Measurements from ENCODE around the gene MNAT1. TPM values are rescaled to one million over a fixed set of nuclear protein-coding genes. Genes with fewer than 3 reads are reported as not detected.

The MNAT1 gene
- polyA plus RNA-seq, 1 of the 3 experiments (the other 2 are of a cell fraction) = 38.9 TPM

GRCh38 chr14:60945984-60946383, 211.4 kb downstream of the MNAT1 start:
- ChIA-PET POLR2A (no interaction called here), CTCF (no interaction called here)
- Histone ChIP-seq H3F3A (replicated peaks; ENCODE audit: insufficient read depth) (no peaks in the 10 kb centered on the region), H3K27ac (ENCODE audit: low read depth in 2 of 2, low read length in 1 of 2) (no peak overlapping the region), H3K9me3 (0 out of 2 replicates have a peak, but pooled peaks cover 2% of the 10 kb centered on the region), H3K4me3 (ENCODE audit: low read depth in 2 of 2, low read length in 1 of 2) (no peak overlapping the region), H3K4me1 (ENCODE audit: control insufficient read depth in 1 of 2, insufficient read depth in 2 of 2, low read depth in 1 of 2, low read length in 1 of 2) (peaks cover 12 to 13% of the 10 kb centered on the region in 2 experiments; a peak in 3 of 4 replicates), H3K4me2 (no peak overlapping the region), H2AFZ (ENCODE audit: low read depth) (no peak overlapping the region), H4K20me1 (ENCODE audit: insufficient read depth) (no peaks in the 10 kb centered on the region), H3K9ac (no peak overlapping the region), H3K36me3 (replicated peaks in 1 of 2; ENCODE audit: control insufficient read depth in 1 of 2, insufficient read depth in 2 of 2, low read length in 1 of 2) (peaks cover 0 to 3% of the 10 kb centered on the region in 2 experiments), H3K27me3 (ENCODE audit: insufficient read depth) (no peaks in the 10 kb centered on the region), H3K79me2 (ENCODE audit: insufficient read depth) (peaks cover 18% of the 10 kb centered on the region; the same call in 1 of the 2 replicates), H3K9me2 (no peaks in the 10 kb centered on the region)
- TF ChIP-seq NRF1 (IDR thresholded peaks at IDR 0.05; ENCODE audit: low read depth, low read length) = no peak
- no peak for TF ChIP-seq RCOR1 (IDR thresholded peaks at IDR 0.05; ENCODE audit: low read length)
- TF ChIP-seq GABPA (IDR thresholded peaks at IDR 0.05; ENCODE audit: low read depth) = no peak
- TF ChIP-seq TCF12 (IDR thresholded peaks at IDR 0.05) = no peak
- no peak for TF ChIP-seq FOSL2 (IDR thresholded peaks at IDR 0.05; ENCODE audit: borderline replicate concordance, low read depth)
- TF ChIP-seq SMC3 (IDR thresholded peaks at IDR 0.05; ENCODE audit: low read depth, low read length) = no peak
- TF ChIP-seq, protein P1, sequence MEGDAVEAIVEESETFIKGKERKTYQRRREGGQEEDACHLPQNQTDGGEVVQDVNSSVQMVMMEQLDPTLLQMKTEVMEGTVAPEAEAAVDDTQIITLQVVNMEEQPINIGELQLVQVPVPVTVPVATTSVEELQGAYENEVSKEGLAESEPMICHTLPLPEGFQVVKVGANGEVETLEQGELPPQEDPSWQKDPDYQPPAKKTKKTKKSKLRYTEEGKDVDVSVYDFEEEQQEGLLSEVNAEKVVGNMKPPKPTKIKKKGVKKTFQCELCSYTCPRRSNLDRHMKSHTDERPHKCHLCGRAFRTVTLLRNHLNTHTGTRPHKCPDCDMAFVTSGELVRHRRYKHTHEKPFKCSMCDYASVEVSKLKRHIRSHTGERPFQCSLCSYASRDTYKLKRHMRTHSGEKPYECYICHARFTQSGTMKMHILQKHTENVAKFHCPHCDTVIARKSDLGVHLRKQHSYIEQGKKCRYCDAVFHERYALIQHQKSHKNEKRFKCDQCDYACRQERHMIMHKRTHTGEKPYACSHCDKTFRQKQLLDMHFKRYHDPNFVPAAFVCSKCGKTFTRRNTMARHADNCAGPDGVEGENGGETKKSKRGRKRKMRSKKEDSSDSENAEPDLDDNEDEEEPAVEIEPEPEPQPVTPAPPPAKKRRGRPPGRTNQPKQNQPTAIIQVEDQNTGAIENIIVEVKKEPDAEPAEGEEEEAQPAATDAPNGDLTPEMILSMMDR (IDR thresholded peaks at IDR 0.05) = no peak
- TF ChIP-seq CHD2 (IDR thresholded peaks at IDR 0.05; ENCODE audit: low read length, partially characterized antibody) = no peak
- no peak for TF ChIP-seq POLR2AphosphoS5 (IDR thresholded peaks at IDR 0.05; ENCODE audit: low read depth, low read length)
- no peak for TF ChIP-seq SIN3A (IDR thresholded peaks at IDR 0.05; ENCODE audit: borderline replicate concordance, low read depth, low read length)
- TF ChIP-seq FOXJ3 (CRISPR knock-in tag; IDR thresholded peaks at IDR 0.05) = no peak
- no peak for TF ChIP-seq TAF1 (IDR thresholded peaks at IDR 0.05; ENCODE audit: borderline replicate concordance, low read depth, low read length)
- TF ChIP-seq NFIC (IDR thresholded peaks at IDR 0.05; ENCODE audit: borderline replicate concordance) = no peak
- DNase-seq = no peak
- 87% methylated on average over 1 of the region's 1 CpG for WGBS (ENCODE audit: low lambda C conversion rate)

DNA sequence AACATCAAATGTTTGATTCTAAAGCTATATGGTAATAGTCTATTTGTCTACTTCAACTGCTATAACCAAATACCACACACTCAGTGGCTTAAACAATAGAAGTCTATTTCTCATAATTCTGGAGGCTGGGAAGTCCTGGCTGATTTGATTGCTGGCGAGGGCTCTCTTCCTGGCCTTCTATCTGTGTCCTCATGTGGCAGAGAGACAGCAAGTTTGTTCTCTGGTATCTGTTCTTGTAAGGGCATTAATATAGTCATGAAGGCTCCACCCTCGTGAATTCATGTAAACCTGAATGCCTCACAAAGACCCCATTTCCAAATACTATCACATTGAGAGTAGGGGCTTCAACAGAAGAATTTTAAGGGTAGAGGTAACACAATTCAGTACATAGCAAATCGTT, 212.2 kb downstream of the MNAT1 start:
- Histone ChIP-seq H3K9me3 (no peaks in the 10 kb centered on the region), H2AFZ (ENCODE audit: low read depth) (no peak overlapping the region), H3K4me2 (no peak overlapping the region), H3K27me3 (ENCODE audit: insufficient read depth) (no peaks in the 10 kb centered on the region), H3K79me2 (ENCODE audit: insufficient read depth) (0 out of 2 replicates have a peak, but pooled peaks cover 12% of the 10 kb centered on the region), H3F3A (replicated peaks; ENCODE audit: insufficient read depth) (no peaks in the 10 kb centered on the region), H3K4me1 (ENCODE audit: control insufficient read depth in 1 of 2, insufficient read depth in 2 of 2, low read depth in 1 of 2, low read length in 1 of 2) (peaks cover 12 to 13% of the 10 kb centered on the region in 2 experiments; a peak in 3 of 4 replicates), H3K36me3 (replicated peaks in 1 of 2; ENCODE audit: control insufficient read depth in 1 of 2, insufficient read depth in 2 of 2, low read length in 1 of 2) (no peaks in the 10 kb centered on the region), H3K9me2 (no peaks in the 10 kb centered on the region), H3K9ac (no peak overlapping the region), H3K4me3 (ENCODE audit: low read depth in 2 of 2, low read length in 1 of 2) (no peak overlapping the region), H3K27ac (ENCODE audit: low read depth in 2 of 2, low read length in 1 of 2) (no peak overlapping the region), H4K20me1 (ENCODE audit: insufficient read depth) (no peaks in the 10 kb centered on the region)
- CTCF ChIA-PET = no interaction called here
- no peak for TF ChIP-seq ELF1 (IDR thresholded peaks at IDR 0.05)
- TF ChIP-seq CHD2 (IDR thresholded peaks at IDR 0.05; ENCODE audit: low read length, partially characterized antibody) = no peak
- TF ChIP-seq NRF1 (IDR thresholded peaks at IDR 0.05; ENCODE audit: low read depth, low read length) = no peak
- no peak for TF ChIP-seq FOXM1 (IDR thresholded peaks at IDR 0.05; ENCODE audit: low read depth)
- no peak for TF ChIP-seq GATA2 (CRISPR knock-in tag; IDR thresholded peaks at IDR 0.05)
- no peak for TF ChIP-seq GABPA (IDR thresholded peaks at IDR 0.05; ENCODE audit: low read depth)
- TF ChIP-seq SMC3 (IDR thresholded peaks at IDR 0.05; ENCODE audit: low read depth, low read length) = no peak
- TF ChIP-seq EZH2phosphoT487 (IDR thresholded peaks at IDR 0.05; ENCODE audit: borderline replicate concordance, low read depth) = no peak
- TF ChIP-seq TAF1 (IDR thresholded peaks at IDR 0.05; ENCODE audit: borderline replicate concordance, low read depth, low read length) = no peak
- TF ChIP-seq, protein P2, sequence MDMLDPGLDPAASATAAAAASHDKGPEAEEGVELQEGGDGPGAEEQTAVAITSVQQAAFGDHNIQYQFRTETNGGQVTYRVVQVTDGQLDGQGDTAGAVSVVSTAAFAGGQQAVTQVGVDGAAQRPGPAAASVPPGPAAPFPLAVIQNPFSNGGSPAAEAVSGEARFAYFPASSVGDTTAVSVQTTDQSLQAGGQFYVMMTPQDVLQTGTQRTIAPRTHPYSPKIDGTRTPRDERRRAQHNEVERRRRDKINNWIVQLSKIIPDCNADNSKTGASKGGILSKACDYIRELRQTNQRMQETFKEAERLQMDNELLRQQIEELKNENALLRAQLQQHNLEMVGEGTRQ (IDR thresholded peaks at IDR 0.05; ENCODE audit: borderline replicate concordance, low read depth, low read length) = no peak
- TF ChIP-seq NFIC (IDR thresholded peaks at IDR 0.05; ENCODE audit: borderline replicate concordance) = no peak
- DNase-seq = no peak
- POLR2A ChIA-PET = no interaction called here
- 86% methylated on average over 3 of the region's 3 CpGs for WGBS (ENCODE audit: low lambda C conversion rate)
